GM18861 (cell line): ENCODE data around the gene TRIM33.

Source experiments
- ATAC-seq: cut with Tn5 transposase; IDR thresholded peaks from one replicate; pipeline ENCODE4 v1.9.1; 2021; ENCODE audit not compliant: unreplicated experiment

The TRIM33 gene

DNA sequence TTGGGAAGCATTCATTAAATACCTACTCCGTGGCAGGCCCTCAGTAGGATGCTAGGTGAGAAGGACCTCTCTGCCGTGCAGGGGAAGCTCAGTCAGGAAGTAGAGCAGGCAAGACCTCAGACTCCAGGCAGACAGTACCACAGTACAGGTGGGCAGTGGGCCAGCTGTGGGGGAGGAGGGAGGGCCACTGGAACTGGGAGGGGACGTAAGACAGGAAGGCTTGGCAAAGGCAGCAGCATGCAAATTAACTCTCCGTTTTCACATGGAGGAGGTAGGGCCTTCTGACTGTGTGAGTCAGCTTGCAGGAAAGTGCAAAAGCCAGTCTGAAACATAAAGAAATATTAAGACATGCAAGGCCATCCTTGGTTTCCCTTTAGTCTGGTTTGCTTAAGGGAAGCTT is 157.7 kb downstream of the TRIM33 start:
- ATAC-seq = no peak

DNA sequence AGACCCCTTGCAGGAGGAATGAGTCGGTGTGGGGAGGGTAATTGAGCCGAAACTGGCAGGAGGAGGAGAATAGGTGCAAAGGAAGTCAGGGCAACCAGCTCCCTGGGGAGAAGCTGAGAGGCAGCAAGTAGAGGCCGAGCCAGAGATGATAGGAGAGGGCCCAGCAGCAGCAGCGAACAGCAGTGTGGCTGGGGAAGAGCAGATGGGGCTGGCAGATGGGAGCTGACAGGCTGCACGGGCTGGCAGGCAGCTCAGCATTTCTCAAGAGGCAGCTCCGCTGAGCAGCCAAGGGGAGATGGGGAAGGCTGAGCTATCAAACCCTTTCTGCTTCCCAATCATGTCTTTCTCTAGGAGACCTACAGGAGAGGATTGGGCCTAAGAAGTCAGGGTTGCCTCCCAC is 158.2 kb downstream of the TRIM33 start:
- ATAC-seq = no peak

DNA sequence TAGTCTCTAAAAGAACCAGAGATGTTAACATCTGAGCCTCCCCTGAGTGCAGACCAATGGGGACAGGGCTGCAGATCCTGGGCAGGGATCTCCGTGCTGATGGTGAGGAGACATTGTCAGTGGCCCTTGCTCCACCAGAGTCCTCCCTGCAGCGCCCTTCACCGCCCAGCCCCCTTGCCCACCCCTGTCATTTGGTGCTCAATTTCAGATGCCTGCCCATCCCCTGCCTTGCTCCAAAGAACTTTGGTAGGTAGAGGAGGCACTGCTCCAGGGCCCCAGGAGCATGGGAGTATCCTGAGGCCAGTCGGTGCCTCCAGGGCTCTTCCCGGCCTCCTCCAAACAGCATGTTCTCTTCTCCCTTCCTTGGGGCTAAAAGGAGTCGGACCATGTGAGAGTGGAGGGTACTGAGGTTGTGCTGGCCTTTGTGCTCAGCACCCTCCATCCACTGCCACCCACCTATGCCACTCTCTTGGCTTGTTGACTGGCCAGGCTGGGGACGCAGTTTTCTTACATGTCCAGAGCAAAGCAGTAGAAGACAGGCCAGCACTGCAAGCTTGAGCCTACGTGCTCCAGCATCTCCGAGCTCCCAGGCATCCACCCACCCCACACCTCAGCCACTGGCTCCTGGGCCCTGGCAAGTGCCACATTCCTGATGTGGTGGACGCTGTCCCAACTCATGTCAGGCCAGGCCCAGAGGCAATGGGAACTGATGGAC is 160.1 kb downstream of the TRIM33 start:
- ATAC-seq = no peak

- no peak for ATAC-seq
Measured at GRCh38 chr1:114349891-114350605, 161.0 kb downstream of the TRIM33 start.

DNA sequence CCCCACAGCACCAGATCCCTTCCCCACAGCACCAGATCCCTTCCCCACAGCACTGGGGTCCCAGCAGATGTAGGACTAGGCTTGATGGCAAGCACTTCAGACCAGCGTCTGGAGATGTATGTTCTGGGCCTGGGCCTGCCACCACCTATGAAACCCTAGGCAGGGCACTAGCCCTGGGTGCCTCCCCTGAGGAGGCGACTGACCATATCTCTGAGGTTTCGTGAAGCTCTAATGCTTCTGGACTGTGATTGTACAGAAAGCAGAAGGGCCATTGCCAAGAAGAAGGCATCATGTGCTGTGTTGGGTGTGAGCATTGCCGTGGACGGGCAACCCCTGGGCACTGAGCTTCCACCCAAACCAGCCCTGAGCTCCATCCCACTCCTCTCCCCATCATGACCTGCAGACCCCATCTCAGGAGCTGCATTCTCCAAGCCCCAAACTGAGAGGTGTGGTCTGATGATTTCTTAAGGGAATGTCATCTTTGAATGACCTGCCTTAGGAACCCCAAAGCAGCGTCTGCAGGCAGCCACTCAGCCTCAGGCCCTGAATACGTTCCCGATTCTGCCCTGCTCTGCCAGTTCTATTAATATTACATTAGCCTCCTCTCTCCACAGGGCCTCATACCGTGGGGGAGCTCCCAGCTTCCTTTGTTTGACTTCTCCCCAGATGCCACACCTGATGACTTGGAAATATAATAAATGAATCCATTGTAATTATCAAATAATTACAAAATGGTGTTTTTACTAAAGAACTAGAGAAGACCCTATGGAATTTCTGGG is 163.4 kb downstream of the TRIM33 start:
- no peak for ATAC-seq

GRCh38 chr1:114346480-114347029 is 164.4 kb downstream of the TRIM33 start:
- peak; percentile 99 for ATAC-seq

DNA sequence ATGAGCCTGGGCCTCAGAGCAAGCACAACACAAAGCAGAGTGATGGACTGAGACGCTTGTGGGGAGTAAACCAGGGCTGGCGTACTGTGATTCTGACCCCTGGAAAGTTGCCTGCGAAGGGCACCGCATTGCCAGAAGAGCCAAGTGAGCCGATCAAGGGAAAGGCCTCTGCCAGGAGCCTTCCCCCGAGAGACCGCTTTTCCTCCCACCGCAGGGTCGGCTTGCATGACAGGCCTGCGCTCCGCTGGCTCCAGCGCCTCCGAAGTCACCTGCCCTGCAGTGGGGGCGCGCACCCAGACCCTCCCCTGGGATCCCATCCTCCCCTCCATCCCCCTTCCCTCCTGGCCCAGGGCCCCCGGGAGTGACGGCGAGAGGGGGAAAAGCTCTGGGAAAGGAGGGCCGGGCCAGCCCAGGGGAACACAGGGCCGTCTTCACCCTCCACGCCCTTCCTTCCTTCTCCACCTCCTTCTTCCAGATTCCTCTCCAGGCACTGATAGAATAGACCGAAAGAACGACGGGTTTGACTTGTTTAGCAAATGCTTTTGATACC is 165.0 kb downstream of the TRIM33 start:
- peak; percentile 5 for ATAC-seq

- no peak for ATAC-seq
Measured at GRCh38 chr1:114344656-114345055, 166.3 kb downstream of the TRIM33 start.
